CD4-positive, alpha-beta T cell treated with Interleukin-10 for 1 hour (primary cell): ENCODE results near the gene UBE2I.

Source experiments
- DNase-seq: peaks from one replicate; pipeline ENCODE4 v3.0.0-alpha.2; 2020

Gene UBE2I

DNA sequence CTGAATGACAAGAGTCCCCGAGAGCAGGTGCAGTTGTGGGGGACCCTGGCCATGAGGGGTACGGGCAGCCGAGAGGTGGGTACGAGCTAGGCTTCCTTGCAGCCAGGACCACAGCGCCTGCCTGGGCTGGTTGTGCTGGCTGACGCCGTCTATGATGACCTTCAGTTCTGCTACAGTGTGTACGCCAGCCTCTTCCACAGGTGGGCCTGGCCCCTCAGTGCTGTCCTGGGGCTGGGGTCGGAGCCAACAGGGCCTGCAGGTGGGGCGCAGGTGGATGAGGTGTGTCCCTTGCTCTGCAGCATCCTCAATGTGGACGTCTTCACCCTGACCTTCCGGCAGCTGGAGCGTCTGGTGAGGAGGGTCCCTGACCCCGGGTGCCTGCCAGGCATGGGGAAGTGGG lies 35.1 kb downstream of the UBE2I start:
- DNase-seq = no peak

DNA sequence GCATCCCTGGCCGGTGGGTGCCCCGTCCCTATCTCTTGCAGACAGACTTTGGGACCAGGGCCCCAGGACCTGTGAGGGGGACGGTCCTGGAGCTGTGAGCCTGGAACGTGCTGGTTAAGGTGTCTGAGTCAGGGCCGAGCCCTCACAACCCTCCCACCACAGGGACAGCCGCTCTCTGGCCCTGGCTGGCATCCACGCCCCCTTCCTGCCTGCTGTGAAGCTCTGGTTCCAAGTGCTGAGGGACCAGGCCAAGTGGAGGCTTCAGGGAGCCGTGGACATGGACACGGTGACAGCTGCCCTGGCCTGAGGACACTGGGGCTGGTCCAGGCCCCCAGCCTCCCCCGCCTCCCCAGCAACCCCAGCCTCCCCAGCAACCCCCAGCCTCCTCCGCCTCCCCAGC lies 35.7 kb downstream of the UBE2I start:
- no peak for DNase-seq

DNA sequence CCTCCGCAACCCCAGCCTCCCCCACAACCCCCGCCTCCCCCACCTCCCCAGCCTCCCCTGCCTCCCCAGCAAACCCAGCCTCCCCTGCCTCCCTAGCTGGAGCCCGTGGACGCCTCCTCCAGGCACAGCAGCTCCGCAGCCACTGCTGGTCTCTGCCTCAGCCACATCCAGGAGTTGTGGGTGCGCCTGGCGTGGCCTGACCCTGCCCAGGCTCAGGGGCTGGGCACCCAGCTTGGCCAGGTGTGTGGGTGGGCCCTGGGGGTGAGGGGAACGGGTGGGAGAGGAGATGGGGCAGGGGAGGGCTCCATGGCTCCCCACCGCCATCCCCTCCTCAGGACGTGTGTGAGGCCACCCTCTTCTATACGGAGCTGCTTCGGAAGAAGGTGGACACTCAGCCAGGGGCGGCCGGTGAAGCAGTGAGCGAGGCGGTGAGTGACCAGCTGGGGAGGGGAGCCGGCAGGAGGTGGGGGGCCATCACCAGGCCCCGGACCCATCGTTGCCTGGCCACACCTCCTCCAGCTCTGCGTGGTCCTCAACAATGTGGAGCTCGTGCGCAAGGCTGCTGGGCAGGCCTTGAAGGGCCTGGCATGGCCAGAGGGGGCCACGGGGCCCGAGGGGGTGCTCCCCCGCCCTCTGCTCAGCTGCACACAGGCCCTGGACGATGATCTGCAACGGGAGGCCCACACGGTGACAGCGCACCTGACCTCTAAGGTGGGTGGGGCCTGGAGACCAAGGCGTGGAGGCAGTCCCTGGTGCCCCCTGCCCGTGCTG lies 36.4 kb downstream of the UBE2I start:
- DNase-seq = no peak

DNA sequence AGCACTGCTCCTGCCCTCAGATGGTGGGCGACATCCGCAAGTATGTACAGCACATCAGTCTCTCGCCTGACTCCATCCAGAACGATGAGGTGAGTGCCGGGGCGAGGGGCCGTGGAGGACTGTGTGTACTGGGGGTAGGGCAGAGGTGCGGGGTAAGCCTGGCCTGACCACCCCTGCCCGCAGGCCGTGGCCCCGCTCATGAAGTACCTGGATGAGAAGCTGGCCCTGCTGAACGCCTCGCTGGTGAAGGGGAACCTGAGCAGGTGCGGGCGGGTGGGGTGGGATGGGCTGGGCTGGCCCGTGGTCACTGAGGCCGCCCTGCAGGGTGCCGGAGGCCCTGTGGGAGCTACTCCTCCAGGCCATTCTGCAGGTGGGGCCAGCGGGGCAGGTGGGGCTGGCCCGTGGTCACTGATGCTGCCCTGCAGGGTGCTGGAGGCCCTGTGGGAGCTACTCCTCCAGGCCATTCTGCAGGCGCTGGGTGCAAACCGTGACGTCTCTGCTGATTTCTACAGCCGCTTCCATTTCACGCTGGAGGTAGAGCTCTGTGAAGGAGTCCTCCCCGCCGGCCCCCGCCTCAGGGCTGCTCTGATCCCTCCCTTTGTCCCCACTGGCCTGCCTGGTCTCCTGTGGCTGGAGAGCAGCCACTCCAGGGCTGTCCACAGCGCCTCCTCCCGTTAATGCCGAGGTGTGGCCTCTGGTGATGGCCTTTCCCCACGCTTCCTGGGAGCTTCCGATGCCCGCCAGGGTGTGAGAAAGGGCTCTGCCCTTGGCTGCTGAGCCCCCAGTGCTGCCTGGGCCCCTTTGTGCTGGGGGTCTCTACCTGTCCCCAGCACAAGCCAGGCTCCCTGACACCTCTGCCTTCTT lies 37.2 kb downstream of the UBE2I start:
- no peak for DNase-seq

DNA sequence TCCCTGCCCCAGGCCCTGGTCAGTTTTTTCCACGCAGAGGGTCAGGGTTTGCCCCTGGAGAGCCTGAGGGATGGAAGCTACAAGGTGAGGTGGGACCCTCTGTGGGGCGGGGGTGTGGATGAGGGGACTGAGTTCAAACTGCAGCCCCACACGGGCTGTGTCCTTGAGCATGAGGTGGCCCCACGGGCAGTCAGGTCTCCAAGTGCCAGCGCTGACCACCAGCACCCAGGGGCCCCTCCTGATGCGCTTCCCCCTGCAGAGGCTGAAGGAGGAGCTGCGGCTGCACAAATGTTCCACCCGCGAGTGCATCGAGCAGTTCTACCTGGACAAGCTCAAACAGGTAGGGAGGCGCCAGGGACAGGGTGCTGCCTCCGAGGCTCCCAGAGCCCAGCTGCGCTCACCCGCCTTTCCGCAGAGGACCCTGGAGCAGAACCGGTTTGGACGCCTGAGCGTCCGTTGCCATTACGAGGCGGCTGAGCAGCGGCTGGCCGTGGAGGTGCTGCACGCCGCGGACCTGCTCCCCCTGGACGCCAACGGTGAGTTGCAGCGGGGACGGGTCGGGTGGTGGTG lies 37.9 kb downstream of the UBE2I start:
- no peak for DNase-seq

DNA sequence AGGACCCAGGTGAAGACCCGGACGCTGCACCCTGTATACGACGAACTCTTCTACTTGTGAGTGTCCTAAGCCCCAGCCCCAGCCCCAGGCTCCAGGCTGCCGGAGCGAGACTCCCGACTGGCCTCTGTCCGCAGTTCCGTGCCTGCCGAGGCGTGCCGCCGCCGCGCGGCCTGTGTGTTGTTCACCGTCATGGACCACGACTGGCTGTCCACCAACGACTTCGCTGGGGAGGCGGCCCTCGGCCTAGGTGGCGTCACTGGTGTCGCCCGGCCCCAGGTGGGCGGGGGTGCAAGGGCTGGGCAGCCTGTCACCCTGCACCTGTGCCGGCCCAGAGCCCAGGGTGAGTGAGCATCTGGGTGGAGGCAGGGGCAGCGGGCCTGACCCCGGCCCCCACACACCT lies 38.5 kb downstream of the UBE2I start:
- no peak for DNase-seq

DNA sequence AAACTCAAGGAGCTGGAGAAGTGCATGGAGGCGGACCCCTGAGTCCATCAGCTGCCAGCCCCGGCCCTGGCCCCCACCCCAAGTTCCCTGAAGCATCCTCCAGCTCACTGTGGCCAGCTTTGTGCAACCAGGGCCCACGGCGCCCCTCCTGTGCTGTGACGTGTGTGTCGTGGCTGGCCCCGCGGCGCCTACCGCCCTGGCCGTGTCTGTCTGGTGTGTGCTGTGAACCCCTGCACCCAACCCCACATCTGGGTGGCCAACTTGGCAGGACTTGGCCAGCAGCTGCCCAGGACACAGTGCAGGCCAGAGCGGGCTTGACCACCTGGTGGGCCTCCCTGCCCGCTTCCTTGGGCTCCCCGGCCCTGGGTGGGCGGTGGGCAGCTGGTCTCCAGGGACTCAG lies 39.0 kb downstream of the UBE2I start:
- no peak for DNase-seq

DNA sequence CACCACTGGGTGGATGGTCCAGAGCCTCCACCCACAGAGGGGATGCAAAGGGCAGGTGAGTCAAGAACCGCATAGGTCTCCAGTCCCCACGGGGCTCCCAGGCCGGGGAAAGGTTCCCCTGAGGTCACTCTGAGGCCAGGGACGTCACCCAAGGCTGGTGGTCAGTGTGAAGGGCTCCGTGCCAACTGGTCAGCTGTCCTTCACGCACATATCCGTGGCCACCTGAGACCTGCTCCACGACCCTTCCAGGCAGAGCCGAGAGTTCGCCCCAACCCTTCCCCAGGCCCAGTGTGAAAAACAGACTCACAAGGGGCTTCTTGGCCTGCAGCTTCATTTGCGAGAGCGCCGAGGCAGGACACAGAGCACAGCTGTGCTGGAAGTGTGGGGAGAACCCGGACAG lies 39.5 kb downstream of the UBE2I start:
- DNase-seq = no peak

DNA sequence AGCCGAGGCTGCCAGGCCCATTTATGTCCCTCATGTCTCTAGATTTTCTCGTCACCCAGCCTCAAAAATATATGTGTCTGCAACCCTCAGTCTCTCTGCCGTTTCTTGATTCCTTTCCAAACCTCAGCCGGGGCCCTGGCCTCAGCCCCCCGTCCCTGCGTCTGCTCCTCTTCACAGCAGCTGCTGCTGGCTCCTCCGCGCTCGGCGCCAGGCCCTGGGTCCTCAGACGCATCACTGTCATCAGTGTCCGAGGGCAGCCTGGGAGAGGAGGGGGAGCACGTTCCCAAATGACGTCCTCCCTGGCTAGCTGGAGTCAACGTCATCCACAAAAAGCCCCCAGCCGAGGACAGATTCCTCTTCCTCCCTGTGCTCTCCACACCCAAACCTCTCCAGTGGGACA lies 39.9 kb downstream of the UBE2I start:
- DNase-seq = no peak

DNA sequence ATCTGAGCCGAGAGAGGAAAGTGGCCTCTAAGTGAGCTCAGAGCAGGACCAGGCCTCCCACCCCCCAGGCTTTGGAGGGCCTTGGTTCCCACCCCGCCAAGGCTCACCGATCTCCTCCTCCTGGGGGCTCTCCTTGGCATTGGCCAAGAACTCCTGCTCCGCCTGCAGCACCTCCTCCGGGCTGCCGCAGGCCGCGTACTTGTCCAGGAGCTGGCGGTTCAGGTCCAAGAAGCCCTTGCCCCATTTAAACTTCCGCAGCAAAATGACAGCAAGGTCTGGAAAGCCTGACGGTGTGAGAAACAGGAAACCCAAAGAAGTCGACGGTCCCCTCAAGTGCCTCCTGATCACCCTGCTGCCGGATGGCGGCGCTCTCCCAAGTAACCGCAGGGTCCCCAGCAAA lies 40.5 kb downstream of the UBE2I start:
- DNase-seq = no peak

DNA sequence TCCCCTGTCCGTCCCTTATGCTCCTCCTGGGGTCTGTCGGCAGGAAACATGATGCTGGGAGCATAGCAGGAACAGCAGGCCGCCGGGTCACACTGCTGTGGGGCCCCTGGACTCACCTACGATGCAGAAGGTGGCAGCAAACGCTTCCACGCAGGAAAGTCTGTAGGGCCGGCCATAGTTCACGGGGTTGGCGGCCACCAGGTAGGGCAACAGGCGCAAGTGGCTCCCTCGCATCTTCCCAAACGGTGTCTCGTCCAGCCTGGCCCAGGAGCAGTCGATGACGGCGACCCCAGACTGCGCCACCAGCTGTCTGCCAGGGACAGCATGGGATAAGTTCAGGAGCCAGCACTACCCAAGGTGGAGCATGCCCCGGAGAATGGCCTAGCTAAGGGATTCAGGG lies 41.3 kb downstream of the UBE2I start:
- DNase-seq = no peak

DNA sequence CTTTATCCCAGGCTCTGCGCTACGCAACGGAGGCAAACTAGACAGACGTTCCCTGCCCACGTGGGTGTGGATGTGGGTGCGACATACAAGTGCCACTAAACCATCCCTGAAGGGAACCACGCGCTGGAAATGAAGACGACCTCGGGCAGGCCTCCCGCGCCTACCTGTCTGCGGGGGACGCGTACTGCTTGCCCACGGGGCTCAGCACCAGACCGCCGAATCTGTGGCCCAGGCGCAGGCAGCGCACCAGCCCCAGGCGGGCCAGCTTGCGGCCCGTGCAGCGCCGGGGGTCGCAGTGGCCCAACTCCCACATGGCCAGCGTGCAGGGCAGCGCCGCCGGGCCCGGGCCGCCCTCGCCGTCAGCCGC lies 41.8 kb downstream of the UBE2I start:
- DNase-seq = no peak

DNA sequence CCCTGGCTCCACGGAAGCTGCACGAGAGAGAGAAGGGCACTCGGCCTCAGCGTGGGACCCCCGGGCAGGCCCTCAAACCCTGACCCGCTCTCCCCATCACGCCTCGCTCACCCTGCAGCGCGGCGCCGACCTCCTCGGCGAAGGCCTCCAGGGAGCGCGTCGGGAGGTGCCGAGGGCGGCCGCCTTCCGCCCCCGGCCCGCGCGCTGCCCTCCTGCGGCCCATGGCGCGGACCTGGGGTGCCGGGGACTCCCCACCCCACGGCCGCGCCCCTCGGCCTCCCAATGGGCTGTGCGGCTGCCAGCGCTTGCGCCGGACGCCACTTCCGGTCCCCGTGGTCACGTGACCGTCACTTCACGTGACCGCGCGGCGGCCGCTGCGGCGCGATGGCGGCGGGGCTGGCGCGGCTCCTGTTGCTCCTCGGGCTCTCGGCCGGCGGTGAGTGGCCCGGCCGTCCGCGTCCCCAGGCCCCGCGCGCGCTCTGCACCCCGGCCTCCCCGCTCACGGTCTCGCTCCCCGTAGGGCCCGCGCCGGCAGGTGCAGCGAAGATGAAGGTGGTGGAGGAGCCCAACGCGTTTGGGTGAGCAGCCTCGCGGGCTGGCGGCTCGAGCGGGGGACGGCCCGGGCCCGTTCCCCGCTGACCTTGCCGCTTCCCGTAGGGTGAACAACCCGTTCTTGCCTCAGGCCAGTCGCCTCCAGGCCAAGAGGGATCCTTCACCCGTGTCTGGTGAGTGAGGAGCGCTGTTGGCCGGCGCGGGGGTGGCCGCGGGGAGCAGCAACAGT lies 42.3 kb downstream of the UBE2I start, which contains the start of the genes GNPTG and TSR3:
TSS of gene GNPTG (plus strand) at position 350 of the 781 bp plus-strand sequence. CDS start at position 385, 35 bp downstream.
TSS of gene TSR3 (minus strand) at position 297 of the 781 bp plus-strand sequence. CDS start at position 223, 74 bp downstream.
- peak; percentile 89 for DNase-seq

DNA sequence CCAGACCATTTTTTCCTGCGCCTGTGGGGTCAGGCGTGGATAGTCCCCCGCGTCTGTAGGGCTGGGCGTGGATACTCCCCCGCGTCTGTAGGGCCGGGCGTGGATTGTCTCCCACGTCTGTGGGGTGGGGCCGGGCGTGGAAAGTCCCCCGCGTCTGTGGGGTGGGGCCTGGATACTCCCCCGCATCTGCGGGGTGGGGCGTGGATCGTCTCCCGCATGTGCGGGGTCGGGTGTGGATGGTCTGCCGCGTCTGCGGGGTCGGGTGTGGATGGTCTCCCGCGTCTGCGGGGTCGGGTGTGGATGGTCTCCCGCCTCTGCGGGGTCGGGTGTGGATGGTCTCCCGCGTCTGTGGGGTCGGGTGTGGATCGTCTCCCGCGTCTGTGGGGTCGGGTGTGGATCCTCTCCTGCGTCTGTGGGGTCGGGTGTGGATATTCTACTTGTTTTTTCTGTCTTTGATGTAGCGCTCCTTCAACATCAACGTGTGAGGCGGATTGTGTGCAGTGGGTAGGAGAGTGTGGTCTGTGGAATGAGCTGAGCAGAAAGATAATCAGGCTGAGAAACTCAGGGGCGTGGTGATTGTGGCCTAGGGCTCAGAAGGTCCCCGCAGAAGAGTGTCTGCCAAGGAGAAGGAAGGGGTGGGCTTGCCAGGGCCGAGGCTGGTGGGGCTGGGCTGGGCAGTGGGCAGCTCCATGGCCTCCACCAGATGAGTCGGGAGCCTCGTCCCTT lies 45.5 kb downstream of the UBE2I start:
- DNase-seq = no peak

DNA sequence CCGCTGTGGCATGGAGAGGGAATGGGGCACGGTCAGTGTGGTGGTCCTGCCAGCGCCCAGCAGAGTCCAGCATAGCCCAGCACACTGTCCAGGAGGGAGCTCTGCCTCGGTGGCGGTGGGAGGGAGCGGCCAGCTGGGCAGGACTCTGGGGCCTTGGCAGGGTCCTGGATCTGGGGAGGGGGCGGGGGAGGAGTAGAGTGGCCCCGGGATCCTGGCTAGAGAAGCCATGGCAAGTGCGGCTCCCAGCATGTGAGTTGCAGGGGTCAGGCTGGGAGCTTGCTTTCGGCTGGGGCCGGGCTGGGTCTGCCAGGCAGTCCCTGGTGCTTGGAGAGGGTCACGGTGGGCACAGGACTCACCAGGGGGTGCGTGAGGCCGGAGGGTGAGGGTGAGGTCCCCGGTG lies 46.2 kb downstream of the UBE2I start:
- DNase-seq = no peak

DNA sequence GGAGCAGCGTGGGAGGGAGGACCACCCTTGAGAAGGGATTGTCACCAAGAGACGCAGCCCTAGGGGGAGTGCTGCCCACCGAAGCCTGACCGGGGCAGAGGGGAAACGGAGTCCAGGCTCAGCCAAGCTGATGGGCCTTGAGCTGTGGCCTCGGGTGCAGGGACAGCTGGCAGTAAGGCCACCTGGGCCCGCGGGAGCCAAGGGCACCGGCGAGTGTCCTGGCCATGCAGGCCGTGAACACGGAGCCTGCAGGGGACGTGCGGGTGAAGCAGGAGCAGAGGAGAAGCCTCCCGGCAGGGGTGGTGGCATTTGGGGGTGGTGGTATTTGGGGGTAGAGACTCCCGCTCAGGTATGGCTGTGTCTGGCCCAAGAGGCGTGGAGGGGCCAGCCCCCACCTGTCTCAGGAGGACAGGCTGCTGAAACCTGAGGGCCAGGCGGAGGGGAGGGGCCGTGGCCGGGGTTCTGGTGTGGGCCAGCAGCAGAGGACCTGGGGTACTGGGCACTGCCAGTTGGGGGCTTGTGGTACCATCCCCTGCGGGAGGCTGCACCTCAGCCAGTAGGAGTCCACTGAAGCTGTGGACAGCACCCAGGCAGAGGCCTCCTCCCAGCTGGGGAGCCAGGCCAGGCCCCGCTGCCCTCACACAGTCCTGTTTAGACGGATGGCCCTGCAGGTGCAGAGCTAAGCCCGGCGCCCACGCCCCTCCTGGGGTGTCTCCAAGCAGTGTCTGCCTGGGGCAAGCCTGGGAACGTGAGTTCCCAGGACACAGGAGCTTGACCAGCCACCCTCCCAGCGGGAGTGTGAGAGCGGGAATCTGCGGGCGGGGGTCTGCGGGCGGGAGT lies 46.8 kb downstream of the UBE2I start:
- no peak for DNase-seq

DNA sequence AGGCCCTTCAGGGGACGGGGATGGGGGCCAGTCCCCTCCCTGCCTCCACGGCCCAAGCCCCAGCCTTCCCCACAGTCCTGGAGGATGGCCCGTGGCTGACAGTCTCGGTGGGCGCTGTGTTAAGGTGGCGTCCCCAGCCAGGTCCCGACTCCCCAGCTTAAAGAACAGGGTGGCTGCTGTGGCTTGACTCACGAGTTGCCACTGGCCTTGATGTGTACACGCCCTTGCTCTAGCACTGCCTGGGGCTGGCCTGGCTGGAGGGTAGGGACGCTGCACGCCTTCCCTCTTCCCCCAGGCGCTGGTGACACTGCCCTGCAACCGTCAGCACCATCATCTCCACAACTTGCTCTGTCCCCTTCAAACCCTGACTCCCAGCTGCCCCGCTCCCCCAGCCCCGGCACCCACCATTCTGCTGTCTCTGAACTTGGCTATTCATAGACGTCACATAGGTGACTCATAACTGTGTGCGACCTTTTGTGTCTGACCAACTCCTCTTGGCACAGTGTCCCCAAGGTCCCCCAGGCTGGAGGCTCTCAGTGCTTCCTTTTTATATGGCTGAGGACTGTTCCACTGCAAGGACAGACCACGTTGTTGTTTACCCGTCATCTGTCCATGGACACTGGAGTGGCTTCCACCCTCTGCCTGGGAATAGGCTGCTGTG lies 48.6 kb downstream of the UBE2I start:
- no peak for DNase-seq

DNA sequence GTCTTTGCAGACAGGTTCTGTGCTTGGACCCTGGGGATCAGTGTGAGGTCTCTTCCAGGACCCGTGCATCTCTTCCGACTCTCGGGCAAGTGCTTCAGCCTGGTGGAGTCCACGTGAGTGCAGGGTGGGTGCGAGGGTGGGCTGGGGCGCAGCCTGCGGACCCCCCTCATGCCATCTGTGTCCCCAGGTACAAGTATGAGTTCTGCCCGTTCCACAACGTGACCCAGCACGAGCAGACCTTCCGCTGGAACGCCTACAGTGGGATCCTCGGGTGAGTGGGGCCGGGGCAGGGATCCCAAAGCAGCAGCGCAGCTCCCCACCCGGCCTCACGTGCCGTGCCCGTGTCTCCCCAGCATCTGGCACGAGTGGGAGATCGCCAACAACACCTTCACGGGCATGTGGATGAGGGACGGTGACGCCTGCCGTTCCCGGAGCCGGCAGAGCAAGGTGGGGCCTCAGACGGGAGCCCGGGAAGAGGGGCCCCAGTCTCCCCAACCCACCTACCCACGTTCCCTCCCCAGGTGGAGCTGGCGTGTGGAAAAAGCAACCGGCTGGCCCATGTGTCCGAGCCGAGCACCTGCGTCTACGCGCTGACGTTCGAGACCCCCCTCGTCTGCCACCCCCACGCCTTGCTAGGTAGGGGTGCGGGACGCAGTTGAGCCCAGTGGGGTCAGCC lies 52.4 kb downstream of the UBE2I start:
- no peak for DNase-seq

DNA sequence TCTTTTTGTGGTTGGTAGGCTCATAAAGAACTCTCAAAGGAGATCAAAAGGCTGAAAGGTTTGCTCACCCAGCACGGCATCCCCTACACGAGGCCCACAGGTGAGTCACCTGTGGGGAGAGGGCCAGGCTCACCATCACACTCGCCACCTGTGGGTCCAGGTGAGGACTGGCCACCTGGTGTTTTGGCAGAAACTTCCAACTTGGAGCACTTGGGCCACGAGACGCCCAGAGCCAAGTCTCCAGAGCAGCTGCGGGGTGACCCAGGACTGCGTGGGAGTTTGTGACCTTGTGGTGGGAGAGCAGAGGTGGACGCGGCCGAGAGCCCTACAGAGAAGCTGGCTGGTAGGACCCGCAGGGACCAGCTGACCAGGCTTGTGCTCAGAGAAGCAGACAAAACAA lies 53.4 kb downstream of the UBE2I start:
- no peak for DNase-seq

DNA sequence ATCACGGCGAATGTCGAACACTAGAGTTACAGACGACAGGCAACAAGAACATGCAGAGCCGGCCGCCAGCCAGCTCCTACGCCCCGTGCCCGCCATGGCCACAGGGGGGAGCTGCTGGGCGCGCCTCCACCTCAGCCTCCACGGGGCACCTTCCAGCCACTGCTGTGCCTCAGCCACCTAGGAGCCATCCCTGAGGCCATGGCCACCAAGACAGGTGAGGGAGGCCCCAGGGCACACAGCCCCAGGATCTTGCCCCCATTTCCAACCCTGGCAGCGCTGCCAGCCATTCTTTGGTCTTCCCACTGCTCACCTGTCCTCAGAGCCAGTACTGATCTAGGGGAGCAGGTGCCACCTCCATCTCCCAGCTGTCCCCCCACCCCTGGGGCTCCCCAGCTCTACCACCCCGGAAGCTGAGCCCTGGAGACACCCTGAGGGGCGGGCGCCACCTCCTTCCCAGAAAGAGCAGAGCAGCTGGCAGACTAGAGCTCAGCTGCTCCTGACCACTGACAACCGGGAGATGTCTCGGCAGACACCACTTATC lies 54.1 kb downstream of the UBE2I start:
- peak; percentile 71 for DNase-seq
